HepG2 (cell line): ENCODE results near the gene ZNF548. TPM values are rescaled to one million over a fixed set of nuclear protein-coding genes. Genes with fewer than 3 reads are reported as not detected.
A peak's percentile ranks its signal among the peaks of the same experiment; 100 is the strongest.

Experiments
- KLF6 ChIP-seq: IDR thresholded peaks from 2 replicates; pipeline ENCODE4 v1.8.0; 2016; ENCODE audit warnings: missing biosample characterization, missing genetic modification reagents
- MLXIP ChIP-seq: sonication (generic); formaldehyde crosslinking; IDR thresholded peaks from 2 replicates; pipeline ENCODE4 v1.9.0; 2021; ENCODE audit warnings: missing genetic modification reagents, borderline replicate concordance
- PREB ChIP-seq: sonication (generic); formaldehyde crosslinking; IDR thresholded peaks from 2 replicates; pipeline ENCODE4 v1.4.0; 2020; ENCODE audit warnings: missing genetic modification reagents
- ZBTB40 ChIP-seq, 2 experiments: fragments of 450-650 bp in 1 of 2; sonication (generic) in 1 of 2; formaldehyde crosslinking in 1 of 2; IDR thresholded peaks; 2 replicates each; pipeline versions ENCODE4 v1.6.1 to v1.8.0; 2016 to 2022; ENCODE audit warnings: antibody characterized with exemption in 1 of 2, mild to moderate bottlenecking in 1 of 2, missing genetic modification reagents in 1 of 2
- ZFP90 ChIP-seq: sonication (generic); formaldehyde crosslinking; IDR thresholded peaks from 2 replicates; pipeline ENCODE4 v1.8.0; 2022; ENCODE audit warnings: missing genetic modification reagents, mild to moderate bottlenecking, inconsistent platforms, borderline replicate concordance
- ZNF577 ChIP-seq: sonication (generic); formaldehyde crosslinking; IDR thresholded peaks from 2 replicates; pipeline ENCODE4 v1.4.0; 2020; ENCODE audit warnings: mild to moderate bottlenecking, low read depth, missing genetic modification reagents, borderline replicate concordance
- ZNF615 ChIP-seq: sonication (generic); formaldehyde crosslinking; IDR thresholded peaks from 2 replicates; pipeline ENCODE4 v1.5.0; 2020; ENCODE audit warnings: mild to moderate bottlenecking, missing genetic modification reagents, borderline replicate concordance
- ZNF720 ChIP-seq: sonication (generic); formaldehyde crosslinking; IDR thresholded peaks from 2 replicates; pipeline ENCODE4 v1.4.0; 2020; ENCODE audit warnings: missing genetic modification reagents
- polyA plus RNA-seq, 8 experiments: library from polyadenylated mRNA; depleted of rRNA in 3 of 8; stranded (reverse) in 7 of 8; unstranded in 1 of 8; fragments of >200 nt; fragmentation: Illumina TruSeq in 4 of 8; extraction: Trizol in 4 of 8; gene quantifications; 2 replicates each; pipeline versions ENCODE4 v1.2.1 to v1.2.3, GENCODE V29; 2011 to 2016; ENCODE audit warnings: low read depth in 4 of 8, missing spikeins in 1 of 8, mixed read lengths in 1 of 8; ENCODE audit not compliant: insufficient read depth in 1 of 8
- total RNA-seq, 5 experiments: library from RNA; depleted of rRNA; stranded (reverse); fragments of >200 nt; fragmentation: Illumina TruSeq; extraction: Trizol; gene quantifications; 2 replicates each; pipeline ENCODE4 v1.2.3, GENCODE V29; 2016; ENCODE audit warnings: low read depth in 1 of 5
- TF ChIP-seq, protein P1 (sequence below): sonication (generic); formaldehyde crosslinking; IDR thresholded peaks from 2 replicates; pipeline ENCODE4 v1.8.1; 2023; ENCODE audit warnings: mild to moderate bottlenecking, missing genetic modification reagents

The ZNF548 gene
- total and polyA plus RNA-seq, 2 of the 13 experiments (the other 11 are each of a cell fraction or from before 2014, with no cell fraction given), result 19.6 to 24.9 TPM

DNA sequence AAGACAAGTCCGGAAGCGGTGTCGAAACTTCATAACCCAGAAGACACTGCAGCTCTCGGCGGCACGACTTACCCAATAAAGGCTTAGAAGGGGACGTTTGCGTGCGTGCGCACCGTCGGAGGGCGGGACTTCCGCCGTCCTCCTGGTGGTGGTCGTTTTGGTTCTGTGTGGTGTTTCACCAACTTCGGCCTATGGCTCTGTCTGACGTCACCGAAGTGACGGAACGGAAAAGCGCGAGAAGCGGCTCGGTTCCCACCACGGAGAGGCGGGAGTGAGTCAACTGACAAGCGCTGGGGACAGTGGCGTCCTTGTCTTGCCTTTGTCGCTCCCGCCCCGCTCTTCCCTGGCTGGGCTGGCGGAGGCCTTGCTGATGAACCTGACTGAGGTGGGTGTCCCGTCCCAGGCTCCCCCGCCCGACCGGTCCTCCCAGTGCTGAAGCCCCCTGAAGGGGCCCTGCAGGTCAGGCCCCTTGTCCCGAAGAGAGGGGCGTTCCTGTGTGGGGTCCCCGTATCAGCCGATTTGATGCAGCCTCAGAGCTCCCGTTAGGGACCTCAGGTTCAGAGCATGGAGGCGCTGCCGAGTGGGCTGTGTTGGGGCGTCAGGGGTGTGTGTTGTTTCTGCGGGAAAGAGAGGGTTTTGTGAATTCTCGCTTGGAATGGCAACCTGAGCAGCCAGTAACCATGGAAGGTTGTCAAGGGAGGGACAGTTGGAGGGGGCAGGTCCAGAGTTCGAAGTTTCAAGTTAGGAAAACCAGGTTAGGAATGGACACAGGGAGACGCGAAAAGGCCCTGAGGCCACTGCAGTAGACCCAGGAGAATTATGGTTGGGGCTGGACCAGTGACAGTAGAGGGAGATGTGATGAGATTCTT lies at the start of gene ZNF548 (continued):
- 0 out of 2 replicates have a peak, but pooled peaks have one; percentile 15 for TF ChIP-seq ZBTB40 (IDR thresholded peaks at IDR 0.05)
- TF ChIP-seq ZBTB40 (CRISPR knock-in tag; IDR thresholded peaks at IDR 0.05), result peak; percentile 76
- 0 out of 2 replicates have a peak, but pooled peaks have one; percentile 12 for TF ChIP-seq ZFP90 (CRISPR knock-in tag)
- no peak for TF ChIP-seq ZNF615
- TF ChIP-seq ZNF720, result no peak
- TF ChIP-seq, protein P1, sequence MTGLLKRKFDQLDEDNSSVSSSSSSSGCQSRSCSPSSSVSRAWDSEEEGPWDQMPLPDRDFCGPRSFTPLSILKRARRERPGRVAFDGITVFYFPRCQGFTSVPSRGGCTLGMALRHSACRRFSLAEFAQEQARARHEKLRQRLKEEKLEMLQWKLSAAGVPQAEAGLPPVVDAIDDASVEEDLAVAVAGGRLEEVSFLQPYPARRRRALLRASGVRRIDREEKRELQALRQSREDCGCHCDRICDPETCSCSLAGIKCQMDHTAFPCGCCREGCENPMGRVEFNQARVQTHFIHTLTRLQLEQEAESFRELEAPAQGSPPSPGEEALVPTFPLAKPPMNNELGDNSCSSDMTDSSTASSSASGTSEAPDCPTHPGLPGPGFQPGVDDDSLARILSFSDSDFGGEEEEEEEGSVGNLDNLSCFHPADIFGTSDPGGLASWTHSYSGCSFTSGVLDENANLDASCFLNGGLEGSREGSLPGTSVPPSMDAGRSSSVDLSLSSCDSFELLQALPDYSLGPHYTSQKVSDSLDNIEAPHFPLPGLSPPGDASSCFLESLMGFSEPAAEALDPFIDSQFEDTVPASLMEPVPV (CRISPR knock-in tag), result no peak
- TF ChIP-seq KLF6 (CRISPR knock-in tag), result no peak; the same call in 1 of the 2 replicates
- TF ChIP-seq ZNF577 (CRISPR knock-in tag), result no peak
- TF ChIP-seq MLXIP (CRISPR knock-in tag), result no peak
- no peak for TF ChIP-seq PREB (CRISPR knock-in tag)
